ENCODE measurements around the gene DLG2.

GRCh38 chr11:83456075-83456474, 2171.1 kb downstream of the DLG2 start:
- TF ChIP-seq CTCF (IDR thresholded peaks at IDR 0.05) (no peak), POLR2A (IDR thresholded peaks at IDR 0.05) (no peak), EP300 (IDR thresholded peaks at IDR 0.05) (no peak), POLR2AphosphoS5 (IDR thresholded peaks at IDR 0.05) (no peak)

Data from suprapubic skin (tissue), 4 donors.